Right ventricle myocardium inferior (tissue), 1 donor: ENCODE data around the gene LGALS7. TPM values are rescaled to one million over a fixed set of nuclear protein-coding genes. Genes with fewer than 3 reads are reported as not detected.

Experiments
- ATAC-seq: fragments of 200-7000 bp; cut with Tn5 transposase; one replicate; pipeline ENCODE4 v1.9.1; 2020; ENCODE audit warnings: mild to moderate bottlenecking, moderate library complexity
- DNase-seq: peaks from one replicate; pipeline ENCODE4 v3.0.0; 2021; ENCODE audit errors: missing footprints
- intact Hi-C: fragments of 100-400 bp; cut with DNase I; formaldehyde crosslinking; loops from one replicate; pipeline ENCODE4 v1.11.0; 2022
- total RNA-seq: library from RNA; stranded (reverse); fragmentation: NEBNext Ultra II Directional; extraction: Animal tissue kit (Norgen Biotek cat#: 25700); gene quantifications from one replicate; pipeline ENCODE4 v1.2.1, GENCODE V29; 2021
- donor health status: DM: no; HTN: yes; CAD: no; lungs with severe emphysema.

The LGALS7 gene
- total RNA-seq, 1 donor from 2014 or later, result not detected

DNA sequence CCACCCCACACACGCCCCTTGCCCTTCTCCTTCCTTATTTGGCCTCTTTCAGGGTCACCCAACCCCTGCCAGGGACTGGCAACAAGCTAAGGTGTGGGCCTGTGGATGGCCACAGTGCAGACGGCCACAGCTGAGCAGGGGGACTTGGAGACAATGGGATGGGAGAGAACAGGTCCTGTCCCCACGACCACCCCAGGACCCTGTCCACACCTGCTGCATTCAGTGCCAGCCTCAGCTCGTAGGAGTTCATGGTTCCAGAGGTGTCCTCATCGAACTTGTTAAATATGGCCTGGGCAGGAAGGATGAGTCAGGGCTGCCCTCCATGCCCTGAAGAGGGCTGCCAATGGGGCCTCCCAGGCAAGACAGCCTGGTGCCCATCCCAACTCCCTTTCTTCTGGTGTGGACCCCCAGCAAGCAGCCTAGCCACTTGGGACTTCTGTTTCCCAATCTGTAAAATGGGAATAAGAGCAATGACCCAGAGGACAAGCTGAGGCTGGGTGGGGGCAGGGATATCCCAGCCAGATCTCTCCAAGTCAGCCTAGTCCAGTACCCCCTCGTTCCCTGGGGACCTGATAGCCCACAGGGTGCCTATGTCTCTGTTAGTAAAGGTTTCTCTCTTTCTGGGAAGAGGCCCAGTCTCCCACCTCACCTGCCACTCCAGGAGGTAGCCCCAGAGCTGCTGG is 39.7 kb downstream of the LGALS7 start:
- DNase-seq (peak; percentile 49), ATAC-seq (no peak)
- intact Hi-C loops, result loop anchor here (2.0 to 5.0 kb wide), 2 partner anchors 35 to 99 kb away; partner anchors contain the start of gene ECH1

DNA sequence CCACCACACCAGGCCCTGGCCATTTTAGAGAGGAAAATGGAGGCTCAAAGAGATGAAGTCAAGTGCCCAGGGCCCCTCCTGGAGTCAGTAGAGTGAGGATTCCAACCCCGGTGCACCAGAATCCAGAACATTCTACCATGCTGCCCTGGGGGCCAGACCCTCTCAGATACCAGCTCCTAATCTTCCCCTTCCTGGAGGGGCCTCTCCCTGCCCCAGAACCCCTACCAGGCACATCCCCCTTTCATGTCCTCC is 40.1 kb downstream of the LGALS7 start:
- ATAC-seq (no peak), DNase-seq (no peak)
- intact Hi-C loops, result loop anchor here (2.0 to 5.0 kb wide), 2 partner anchors 36 to 99 kb away; partner anchors contain the start of gene ECH1

DNA sequence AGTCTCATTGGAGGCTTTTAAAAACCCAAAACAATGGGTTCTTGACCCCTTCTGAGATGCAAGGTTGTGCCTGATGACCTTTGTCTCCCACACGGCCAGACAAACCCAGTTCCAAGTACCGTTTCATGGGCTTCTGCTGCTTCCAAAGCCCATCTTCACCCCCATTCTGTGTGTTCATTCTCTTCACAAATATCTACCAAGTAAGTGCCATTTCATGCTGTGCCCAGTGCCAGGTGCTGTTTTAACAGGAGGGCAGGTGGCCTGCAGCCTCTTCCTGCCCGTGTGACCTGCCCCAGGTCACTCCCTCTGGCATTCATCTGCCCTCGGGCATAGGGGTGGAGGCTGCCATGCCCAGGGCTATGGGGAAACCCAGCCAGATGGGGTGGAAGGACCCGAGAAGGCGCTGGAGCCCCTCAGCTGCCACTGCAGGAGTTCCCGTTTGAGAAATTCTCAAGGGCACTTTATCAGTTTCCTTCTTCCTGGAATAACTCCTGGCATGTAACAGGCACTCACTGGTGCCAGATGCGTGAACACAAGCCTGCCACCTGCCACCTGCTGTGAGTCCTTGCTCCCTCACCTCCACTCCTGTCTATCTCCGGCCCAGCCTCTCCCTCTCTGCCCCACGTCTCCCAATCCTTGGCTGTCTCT is 41.5 kb downstream of the LGALS7 start:
- no peak for ATAC-seq
- peak; percentile 57 for DNase-seq
- intact Hi-C loops, result loop anchor here (2.0 to 5.0 kb wide), 2 partner anchors 37 to 101 kb away; partner anchors contain the start of gene ECH1

DNA sequence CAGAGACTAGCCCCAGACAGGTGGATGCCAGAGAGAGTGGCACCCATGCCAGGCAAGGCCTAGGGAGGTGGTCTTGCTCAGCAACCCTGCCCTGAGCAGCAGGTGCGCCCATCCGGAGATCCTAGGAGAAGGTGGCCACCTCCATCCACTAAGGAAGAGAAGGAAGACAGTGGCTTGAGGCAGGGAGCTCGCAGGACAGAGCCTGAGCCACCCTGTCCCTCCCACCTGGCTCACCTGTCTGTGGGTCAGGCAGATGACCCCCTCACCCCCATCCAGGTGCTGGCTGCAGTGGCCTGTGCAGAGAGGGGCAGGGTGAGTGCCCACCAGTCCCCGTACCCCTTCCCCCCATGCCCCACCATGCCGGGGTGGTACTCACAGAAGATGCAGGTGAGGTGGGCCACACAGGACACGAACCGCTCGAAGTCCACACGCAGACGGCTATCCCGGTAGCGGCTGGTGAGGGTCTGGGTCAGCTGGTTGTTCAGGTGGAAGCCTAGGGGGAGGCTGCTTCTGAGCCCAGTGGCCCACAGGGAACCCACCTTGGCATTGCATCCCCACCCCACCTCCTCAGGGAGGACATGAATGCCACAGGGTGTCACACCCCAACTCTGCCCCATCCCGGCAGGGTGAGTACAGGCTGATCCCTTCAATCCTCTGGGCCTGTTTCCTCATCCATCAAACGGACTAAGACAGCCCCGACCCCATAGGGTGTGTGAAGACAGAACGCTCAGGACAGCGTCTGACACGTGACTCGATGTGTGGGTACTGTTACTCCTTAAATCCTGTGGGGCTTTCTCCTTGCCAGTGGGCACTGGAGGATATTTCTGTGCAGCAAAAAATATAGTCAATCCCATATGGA is 42.4 kb downstream of the LGALS7 start:
- ATAC-seq, result no peak
- peak; percentile 56 for DNase-seq
- intact Hi-C loops, result loop anchor here (5.0 kb wide), 1 partner anchor 101 kb away; the partner anchor contains the start of gene ECH1

DNA sequence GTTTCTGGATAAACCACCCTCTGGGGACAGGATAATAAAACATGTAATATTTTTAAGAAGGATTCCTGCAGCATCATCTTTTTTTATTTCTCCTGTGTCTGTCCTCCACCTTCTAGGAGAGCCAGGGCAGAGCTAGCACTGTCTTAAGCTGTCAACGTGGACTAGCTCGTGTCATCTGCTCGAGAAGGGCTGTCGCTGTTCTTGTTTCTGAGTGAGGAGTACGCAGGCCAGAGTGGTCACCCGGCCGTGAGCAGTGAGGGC is 42.9 kb downstream of the LGALS7 start:
- ATAC-seq, result no peak
- DNase-seq, result no peak
- intact Hi-C loops, result loop anchor here (5.0 kb wide), 1 partner anchor 102 kb away; the partner anchor contains the start of gene ECH1

DNA sequence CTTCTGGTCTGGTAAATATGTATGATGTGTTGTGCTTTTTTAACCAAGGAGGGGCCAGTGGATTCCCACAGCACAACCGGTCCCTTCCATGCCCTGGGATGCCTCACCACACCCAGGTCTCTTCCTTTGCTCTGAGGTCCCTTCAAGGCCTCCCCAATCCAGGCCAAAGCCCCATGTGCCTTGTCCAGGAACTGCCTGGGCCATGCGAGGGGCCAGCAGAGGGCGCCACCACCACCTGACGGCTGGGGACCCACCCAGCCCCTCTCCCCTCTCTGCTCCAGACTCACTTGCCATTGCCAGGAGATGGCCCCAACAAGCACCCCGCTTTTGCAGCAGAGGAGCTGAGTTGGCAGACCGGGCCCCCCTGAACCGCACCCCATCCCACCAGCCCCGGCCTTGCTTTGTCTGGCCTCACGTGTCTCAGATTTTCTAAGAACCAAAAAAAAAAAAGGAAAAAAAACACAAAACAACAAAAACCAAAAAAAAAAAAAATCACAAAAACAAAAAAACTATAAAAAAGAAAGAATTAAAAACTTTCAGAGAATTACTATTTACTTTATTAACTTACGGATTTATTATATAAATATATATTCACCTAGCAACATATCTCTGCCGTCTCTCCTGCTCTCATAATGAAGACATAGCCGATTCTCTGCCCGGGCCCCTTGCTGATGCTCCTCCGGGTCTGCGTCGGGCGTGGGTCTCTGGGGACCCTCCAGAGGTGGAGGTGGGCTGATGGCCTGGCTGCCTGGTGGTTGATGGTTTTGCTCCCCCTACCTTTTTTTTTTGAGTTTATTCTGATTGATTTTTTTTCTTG is 43.5 kb downstream of the LGALS7 start:
- peak; percentile 80 for DNase-seq
- intact Hi-C loops, result loop anchor here (5.0 kb wide), 1 partner anchor 102 kb away; the partner anchor contains the start of gene ECH1
- ATAC-seq, result peak; percentile 58

DNA sequence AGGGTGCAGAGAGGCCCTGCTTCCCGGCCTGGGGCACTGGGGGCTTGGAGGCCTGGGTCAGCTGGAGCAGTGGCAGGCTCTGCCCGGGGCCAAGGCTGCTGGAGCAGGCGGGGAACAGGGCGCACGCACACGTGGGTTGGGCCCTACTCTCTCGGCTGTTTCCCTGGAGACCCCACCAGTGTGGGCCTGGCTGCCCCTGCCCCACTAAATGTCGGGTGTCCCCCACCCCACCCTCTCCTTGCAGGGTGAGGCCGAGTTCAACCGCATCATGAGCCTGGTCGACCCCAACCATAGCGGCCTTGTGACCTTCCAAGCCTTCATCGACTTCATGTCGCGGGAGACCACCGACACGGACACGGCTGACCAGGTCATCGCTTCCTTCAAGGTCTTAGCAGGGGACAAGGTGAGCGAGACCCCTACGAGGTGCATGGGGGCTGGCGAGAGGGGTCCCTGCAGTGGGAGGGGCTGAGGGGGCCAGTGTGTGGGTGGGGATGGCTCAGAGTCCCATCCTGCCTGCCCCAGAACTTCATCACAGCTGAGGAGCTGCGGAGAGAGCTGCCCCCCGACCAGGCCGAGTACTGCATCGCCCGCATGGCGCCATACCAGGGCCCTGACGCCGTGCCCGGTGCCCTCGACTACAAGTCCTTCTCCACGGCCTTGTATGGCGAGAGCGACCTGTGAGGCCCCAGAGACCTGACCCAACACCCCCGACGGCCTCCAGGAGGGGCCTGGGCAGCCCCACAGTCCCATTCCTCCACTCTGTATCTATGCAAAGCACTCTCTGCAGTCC is 44.4 kb downstream of the LGALS7 start:
- intact Hi-C loops, result no loop called here
- DNase-seq (peak; percentile 46), ATAC-seq (no peak)

DNA sequence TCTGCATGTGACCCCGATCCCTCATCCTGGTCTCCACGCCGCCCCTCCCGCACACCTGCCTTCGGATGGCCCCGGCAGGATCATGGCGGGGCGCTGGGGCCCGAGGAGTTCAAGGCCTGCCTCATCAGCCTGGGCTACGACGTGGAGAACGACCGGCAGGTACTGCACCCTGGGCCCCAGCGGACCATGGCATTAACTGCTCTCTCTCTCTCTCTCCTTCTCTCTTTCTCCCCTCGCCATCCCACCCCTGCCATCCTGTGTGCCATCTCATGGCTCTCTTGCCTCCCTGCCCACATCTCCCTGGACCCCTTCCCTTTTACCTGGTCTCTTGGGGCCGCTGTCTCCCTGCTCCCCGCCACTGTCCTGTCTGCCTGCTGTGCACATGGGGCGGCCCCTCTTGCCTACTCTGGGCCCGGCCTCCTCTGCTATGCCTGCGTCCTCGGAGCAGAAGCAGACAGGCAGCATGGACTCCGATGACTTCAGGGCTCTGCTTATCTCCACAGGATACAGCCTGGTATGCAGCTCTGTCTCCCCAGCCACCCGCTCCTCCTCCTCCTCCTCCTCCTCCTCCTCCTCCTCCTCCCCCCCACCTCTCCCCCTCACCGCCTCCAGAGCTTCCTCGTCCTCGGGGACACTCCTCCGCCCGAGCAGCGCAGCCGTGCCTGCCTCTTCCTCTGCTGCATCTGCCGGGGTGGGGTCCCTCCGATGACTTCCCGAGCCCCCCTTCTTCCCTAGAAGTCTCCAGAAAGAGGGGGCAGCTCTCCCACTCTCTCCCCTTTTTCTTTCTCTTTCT is 45.3 kb downstream of the LGALS7 start:
- no peak for DNase-seq
- intact Hi-C loops, result no loop called here

DNA sequence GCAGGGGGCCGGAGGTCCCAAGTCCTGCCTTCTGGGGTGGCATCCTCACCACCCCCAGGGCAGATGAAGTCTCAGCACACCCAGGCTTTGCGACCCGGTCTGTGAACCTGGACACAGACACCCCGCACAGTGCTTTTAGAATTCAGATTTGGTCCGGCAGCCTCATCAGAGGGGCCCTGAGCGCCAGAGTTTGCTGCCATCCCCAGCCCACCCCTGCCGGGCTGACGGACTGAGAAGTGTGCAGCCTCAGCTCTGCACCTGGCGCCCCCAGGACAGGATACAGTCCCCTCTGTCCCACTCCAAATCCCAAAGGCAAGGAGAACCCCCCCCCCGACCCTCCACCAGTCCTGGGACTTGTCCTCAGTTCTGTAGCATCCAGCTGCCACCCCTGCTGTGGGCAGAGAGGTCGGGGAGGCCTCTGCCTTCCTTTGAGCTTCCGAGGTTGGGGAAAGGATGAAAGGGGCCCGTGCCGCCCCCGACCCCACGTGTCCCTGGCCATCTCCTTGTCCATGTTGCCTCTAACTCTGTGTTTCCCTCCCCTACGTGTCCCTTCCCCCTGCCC is 45.9 kb downstream of the LGALS7 start:
- DNase-seq, result no peak
- ATAC-seq, result no peak
- intact Hi-C loops, result no loop called here

More for the DNA sequence above, 45.3 kb downstream of the LGALS7 start:
- ATAC-seq, result peak; percentile 20

DNA sequence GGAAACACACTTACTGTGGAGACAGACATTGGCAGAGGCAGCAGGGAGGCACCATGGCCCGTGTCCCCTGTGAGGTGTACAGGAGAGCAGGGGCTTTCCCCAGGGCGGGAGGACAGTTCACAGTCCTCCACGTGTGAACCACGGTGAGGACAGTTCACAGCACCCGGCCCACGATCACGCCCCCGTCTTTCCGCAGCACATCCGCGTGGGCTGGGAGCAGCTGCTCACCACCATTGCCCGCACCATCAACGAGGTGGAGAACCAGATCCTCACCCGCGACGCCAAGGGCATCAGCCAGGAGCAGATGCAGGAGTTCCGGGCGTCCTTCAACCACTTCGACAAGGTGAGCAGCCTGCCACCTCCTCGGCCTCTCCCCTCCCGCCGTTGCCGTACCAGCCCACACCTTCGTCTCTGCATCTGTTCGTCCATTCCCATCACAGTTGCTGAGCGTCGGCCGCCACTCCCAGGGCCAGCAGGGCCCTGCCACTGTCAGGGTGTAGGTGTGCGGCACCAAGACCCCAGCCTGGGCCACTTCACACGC is 46.5 kb downstream of the LGALS7 start:
- ATAC-seq (no peak), DNase-seq (no peak)

DNA sequence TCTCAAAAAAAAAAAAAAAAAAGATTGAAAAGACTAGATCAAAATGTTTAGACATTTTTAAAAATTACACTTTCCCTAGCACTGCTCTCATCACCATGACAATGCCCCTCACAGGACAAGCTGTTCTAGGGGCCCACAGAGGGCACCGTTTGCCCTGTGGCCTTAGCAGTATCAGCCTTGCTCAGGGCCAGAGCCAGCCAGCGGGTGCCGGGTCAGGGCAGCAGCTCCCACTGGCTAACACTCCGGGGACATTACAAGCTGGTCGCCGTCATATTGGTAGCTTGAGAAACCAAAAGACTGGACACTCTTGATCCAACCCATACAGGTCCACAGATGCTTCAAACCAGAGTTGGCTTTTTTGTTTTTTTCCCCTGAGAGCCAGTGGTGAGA is 47.0 kb downstream of the LGALS7 start:
- intact Hi-C loops, result no loop called here
- DNase-seq, result no peak
- ATAC-seq, result no peak

More for the DNA sequence above, 46.5 kb downstream of the LGALS7 start:
- intact Hi-C loops, result no loop called here

DNA sequence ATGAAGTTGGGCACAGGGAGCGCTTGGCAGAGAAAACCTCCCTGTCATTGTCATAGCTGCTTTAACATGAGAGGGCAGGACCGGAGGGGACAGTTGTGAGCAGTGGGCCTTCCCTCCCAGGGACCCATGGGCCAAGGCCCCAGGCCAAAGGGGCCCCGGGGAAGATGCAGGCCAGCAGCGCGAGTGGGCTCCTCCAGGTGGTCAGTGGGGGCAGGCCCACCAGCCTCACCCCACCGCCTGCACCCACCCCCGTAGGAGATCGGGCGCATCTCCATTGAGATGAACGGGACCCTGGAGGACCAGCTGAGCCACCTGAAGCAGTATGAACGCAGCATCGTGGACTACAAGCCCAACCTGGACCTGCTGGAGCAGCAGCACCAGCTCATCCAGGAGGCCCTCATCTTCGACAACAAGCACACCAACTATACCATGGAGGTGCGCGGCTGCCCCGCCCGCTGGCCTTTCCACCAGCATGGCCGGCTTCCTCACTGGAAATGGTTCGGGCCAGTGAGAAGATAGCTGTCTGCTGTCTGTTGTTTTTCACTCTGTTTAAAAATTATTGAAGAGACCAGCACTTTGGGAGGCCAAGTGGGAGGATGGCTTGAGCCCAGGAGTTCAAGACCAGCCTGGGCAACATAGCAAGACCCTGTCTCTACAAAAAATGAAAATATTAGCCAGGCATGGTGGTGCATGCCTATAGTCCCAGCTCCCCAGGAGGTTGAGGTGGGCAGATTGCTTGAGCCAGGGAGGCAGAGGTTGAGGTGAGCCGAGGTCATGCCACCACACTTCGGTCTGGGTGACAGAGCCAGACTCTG is 47.6 kb downstream of the LGALS7 start:
- intact Hi-C loops, result no loop called here
- ATAC-seq (no peak), DNase-seq (no peak)

DNA sequence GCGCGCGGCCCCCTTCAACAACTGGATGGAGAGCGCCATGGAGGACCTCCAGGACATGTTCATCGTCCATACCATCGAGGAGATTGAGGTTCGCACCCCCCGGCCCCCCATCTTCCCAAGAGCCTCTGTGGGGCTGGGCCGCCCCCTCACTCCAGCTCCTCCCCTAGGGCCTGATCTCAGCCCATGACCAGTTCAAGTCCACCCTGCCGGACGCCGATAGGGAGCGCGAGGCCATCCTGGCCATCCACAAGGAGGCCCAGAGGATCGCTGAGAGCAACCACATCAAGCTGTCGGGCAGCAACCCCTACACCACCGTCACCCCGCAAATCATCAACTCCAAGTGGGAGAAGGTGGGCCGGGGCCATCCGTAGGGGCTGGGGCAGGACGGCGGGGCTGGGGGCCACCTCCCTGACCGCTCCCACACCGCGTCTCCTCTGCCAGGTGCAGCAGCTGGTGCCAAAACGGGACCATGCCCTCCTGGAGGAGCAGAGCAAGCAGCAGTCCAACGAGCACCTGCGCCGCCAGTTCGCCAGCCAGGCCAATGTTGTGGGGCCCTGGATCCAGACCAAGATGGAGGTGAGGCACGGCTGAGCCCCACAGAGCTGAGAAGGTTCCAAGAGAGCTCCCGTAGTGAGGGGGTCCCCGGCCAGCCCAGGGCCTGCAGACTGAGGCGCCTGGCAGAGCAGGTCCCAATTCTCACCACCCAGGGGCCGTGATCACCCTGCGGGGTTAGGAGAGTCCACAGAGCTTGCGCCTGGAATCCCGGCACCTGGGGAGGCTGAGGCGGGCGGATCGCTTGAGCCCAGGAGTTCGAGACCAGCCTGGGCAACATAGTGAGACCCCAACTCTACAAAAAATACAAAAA is 49.1 kb downstream of the LGALS7 start:
- ATAC-seq (no peak), DNase-seq (no peak)
- intact Hi-C loops, result no loop called here

DNA sequence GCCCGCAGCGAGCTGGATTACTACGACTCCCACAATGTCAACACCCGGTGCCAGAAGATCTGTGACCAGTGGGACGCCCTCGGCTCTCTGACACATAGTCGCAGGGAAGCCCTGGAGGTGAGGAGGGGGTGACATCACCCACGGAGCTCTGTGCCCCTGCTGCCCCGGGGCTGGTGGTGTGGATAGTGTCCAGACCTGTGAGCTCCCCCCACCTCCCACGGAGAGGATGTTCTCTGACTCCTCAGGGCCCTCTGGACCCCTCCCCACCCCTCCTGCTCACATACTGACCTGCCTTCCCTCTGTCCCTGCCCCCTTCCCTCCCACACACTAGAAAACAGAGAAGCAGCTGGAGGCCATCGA is 49.7 kb downstream of the LGALS7 start:
- DNase-seq (no peak), ATAC-seq (no peak)
- intact Hi-C loops, result no loop called here

DNA sequence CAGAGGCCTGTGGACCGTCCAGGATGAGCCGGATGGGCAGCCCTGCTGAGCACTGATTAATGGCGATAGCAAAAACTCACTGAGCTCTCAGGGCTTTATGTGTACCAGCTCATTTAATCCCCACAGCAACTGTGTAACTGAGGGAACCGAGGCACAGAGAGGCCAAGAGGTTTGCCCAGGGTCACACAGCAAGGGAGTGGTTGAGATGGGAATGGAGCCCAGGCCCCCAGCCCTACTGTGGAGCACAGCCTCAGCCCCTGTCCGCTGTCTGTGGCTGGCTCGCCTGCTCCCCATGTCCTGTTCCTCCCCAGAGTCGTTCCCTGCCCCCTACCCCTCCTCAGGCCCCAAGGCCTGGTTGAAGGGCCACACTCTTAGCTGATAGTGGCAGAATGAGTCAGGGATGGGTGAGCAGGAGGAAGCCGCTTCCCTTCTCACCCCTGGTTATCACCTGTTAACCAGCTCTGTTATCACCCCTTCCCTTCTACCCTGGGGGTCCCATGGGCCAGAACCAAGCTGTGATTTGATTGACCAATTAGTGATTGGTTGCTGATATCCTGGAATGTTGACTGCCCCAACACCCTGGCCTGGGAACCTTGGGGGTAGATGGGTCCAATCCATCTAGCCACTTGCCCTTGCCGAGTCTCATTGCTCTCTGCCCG is 50.2 kb downstream of the LGALS7 start:
- intact Hi-C loops, result no loop called here
- no peak for ATAC-seq
- no peak for DNase-seq
